GM10847 (cell line): ENCODE results near the gene SEMA6A.
A peak's percentile ranks its signal among the peaks of the same experiment; 100 is the strongest.

Source experiments
- POLR2A ChIP-seq: IDR thresholded peaks from 2 replicates; pipeline ENCODE4 v1.6.1; 2011; ENCODE audit not compliant: insufficient read length; ENCODE audit errors: extremely low read depth

Gene SEMA6A, protein sequence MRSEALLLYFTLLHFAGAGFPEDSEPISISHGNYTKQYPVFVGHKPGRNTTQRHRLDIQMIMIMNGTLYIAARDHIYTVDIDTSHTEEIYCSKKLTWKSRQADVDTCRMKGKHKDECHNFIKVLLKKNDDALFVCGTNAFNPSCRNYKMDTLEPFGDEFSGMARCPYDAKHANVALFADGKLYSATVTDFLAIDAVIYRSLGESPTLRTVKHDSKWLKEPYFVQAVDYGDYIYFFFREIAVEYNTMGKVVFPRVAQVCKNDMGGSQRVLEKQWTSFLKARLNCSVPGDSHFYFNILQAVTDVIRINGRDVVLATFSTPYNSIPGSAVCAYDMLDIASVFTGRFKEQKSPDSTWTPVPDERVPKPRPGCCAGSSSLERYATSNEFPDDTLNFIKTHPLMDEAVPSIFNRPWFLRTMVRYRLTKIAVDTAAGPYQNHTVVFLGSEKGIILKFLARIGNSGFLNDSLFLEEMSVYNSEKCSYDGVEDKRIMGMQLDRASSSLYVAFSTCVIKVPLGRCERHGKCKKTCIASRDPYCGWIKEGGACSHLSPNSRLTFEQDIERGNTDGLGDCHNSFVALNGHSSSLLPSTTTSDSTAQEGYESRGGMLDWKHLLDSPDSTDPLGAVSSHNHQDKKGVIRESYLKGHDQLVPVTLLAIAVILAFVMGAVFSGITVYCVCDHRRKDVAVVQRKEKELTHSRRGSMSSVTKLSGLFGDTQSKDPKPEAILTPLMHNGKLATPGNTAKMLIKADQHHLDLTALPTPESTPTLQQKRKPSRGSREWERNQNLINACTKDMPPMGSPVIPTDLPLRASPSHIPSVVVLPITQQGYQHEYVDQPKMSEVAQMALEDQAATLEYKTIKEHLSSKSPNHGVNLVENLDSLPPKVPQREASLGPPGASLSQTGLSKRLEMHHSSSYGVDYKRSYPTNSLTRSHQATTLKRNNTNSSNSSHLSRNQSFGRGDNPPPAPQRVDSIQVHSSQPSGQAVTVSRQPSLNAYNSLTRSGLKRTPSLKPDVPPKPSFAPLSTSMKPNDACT

DNA sequence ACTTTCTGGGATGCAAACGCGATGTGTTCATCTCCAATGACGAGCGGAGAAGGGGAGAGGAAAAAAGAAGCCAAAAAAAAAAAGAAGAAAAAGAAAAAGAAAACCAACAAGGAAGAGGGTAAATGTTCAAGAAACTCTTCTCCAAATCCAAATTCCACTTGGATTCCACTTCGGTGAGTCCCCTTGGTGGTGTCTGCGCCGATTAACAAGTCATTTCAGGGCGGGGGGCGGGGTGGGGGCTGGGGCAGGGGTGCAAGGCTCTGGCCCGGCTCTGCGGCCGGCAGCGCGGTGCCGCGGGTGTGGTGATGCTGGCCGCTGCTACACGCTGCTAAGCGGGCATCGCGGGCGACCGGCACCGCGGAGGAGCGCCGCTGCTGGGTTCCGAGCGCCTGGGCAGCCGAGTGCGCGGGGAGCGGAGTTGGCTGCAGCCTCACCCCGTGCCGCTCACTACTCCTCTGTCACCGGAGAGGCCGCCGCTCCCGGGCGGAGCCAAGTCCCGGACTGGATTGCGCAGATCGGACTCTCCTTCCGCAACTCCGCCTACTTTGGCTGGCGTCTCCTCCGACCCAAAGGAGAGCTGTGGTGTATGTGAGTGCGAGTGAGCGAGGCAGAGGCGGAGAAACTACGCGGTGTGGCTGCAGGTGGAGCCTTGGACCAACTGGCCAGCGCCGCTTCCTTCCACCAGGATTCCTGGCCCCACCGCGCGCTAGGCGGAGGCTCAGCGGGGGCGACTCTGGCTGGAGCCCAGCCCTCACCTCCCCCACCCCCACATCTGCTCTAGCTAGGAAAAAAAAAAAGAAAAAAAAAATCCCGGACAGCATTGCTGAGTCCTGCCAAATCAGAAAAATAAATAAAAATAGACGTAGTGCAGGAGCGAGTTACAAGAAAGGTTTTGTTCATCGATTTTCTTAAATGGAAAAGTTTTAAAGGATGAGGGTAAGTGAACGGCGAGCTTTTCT is at the start of gene SEMA6A:
SEMA6A (minus strand) TSS at position 457 of the 959 bp plus-strand sequence. CDS start 69,879 bp downstream, outside the sequence.
- peak; percentile 43 for TF ChIP-seq POLR2A

DNA sequence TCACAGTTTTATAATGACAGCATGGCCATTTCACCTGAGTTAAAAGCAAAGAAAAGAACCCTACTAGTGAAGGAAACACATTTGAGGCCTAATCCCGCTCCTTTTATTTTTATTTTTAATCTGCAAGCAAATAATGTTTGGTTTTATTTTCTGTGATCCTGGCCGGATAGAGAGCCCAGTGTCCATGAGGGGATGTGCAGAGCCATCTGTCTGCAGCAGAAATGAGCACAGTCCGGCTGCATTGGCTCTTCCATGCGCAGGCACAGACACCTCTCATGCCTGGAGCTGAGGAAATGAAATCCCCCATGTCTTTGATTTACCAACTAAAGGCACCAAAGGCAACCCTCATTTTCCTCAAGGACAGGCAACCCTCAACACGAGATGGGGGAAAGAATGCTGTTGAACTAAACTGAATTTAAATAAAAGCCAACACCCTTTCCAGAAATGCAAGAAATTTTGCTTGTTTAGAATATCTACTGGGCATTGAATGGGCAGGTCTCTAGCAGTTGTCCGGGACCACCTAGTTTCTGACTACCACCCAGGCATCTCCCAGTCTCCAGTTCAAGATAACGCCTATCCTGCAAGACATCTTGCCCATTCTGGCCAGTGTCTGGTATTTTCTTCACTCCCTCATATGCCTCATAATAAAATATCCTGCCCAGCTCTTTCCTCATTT is 47.9 kb upstream of the SEMA6A start:
- TF ChIP-seq POLR2A, result no peak

DNA sequence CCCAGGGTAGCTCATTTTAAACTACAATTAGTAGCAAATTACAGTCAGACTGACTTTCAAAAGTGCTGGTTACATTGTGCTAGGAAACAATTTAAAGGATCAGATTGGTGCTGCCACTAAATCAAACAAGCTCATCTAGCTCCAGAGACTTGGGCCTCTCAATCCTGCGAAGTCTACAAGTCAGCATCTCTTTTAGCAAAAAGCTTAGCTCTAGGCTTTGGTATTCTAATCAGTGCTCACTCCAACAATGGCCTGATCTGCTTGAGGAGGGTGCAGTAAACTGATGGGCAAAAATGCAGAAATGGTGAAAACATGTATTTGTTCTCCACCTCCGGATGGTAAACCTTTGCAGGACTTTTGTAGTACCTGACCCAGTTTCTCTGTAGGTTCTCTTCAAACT is 47.0 kb upstream of the SEMA6A start:
- no peak for TF ChIP-seq POLR2A

DNA sequence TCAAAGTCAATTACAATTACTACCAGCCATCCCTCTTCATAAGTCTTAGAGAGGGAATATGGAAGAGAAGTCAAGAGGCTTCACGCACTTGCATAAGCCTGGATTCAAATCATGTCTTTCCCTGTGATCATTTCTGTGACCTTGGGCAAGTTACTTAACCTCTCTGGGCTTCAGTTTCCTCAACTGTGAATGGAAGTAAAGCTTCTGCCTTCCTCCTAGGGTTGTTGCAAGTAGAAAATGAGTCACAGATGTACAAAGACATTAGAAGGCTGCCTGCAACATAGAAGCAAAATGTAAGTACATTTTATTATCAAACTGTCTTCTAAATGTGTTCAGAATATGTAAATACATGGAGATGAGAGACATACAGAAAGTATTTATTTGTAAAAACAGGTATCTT is 42.3 kb upstream of the SEMA6A start:
- no peak for TF ChIP-seq POLR2A

DNA sequence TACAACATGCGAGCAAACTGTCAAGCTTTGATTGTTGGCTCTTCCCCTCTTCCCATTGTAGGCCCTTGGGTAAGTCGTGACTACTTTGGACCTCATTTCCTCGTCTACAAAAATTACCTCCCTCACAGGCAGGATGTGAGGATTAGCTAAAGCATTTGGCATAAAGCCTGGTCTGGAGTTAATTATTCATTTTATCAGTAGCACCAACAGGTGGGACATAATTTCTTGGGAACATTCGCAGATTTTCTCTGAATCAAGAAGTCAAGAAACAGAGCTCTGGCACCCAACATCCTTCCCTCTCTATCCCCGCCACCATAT is 39.9 kb upstream of the SEMA6A start:
- no peak for TF ChIP-seq POLR2A

DNA sequence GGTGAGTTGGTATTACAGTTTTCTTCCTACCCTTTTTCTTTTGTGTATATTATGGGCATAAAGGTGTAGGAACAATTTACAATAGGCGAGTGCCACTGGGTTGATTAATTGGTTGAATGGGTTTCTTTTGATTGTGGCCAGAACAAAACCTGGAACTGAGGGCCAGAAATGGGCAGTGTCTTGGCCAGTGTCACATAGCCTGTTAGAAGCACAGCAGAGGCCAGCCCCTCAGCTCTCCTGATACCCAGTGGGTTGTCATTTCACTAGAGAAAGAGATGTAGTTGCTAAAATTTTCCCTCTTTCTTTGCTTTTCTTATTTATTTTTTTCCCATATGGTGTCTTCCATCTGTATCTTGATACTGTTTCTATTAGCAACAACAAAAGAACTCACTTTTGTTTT is 38.8 kb upstream of the SEMA6A start:
- no peak for TF ChIP-seq POLR2A

DNA sequence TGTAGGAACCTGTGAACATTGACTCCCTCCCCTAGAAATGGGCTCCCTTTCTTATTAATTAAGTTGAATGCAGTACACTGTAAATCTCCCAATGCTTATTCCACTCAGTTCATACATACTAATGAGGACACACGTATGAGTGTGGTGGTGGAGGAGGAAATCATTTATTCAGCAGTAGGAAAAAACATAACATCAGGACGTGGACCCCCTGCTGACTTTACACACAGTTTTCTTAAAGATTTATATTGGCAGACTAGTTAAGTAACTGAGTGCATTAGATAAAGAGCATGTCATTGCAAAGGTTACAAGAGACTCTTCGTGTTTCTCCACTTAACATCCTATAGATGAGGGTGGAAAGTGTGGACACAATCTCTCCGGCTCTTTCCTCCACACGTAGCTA is 37.8 kb upstream of the SEMA6A start:
- TF ChIP-seq POLR2A, result no peak

DNA sequence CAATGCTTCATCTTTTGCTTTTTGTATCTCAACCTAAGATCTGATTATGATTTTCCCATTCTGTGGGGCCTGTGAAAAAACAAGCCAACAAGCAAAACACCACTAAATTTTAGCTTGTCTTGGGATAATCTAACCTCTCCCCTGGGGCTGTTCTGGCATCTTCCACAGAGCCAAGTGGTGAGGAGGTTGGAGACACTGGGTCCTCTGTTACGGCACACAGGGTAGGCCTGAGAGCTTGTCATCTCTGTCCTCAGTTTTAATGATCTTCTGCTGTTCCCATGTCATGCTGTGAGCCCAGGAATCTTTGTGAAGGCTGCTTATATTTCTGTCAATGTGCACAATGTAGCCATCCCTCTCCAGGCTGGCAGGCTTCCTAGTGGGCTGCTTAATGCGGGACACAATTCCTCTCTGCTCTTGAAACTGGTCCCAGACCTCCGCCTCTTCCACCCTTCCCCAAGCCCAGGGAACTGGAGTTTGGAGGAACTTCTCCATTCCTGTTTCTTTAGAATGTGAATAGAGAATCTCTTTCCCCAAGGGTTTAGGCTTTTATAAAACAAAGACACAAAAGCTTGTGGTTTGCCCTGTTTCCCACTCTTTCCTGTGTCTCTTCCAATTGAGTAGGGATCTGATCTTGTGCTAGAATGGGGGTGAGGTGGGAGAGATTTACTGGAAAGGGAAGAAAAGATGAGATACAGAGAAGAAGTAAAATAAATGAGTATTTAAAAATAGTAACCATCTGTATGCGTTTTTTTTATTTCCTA is 30.9 kb upstream of the SEMA6A start:
- no peak for TF ChIP-seq POLR2A

DNA sequence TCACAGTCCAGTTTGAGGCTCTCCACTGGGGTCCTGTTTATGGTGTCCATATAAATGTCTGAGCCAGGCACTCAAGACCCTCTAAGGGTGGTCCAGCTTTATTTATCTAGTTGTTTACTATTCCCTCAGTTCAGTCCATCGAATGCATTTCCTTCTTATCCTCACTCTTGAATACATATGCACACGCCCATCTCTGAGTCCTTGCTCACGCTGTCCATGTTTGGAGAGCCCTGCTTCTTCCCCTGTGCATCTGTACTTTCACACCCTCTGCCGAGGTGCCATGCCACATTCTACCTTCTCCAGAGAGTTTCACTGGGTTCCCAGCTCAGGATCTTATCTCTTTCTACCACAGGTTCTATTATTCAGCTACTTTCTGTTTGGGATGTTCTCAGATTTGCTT is 30.2 kb upstream of the SEMA6A start:
- TF ChIP-seq POLR2A, result no peak

DNA sequence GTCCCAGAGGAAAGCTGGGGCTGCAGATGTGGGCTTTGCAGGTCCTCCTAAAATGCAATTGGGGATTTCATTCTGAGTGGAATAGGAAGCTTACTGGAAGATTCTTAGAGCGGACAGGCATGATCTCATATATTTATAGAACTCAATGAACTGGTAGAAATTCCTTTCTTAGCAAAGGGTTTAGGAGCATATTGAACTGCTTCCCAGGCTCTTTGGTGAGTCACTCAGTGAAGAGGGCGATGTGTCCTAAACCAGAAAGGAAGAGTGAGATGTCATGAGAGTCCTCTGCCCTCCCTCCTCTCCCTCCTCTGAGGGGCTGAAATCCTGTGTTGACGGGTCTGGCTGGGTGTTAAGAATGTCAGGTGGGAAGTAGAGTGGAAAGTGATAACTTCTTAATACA is 26.3 kb upstream of the SEMA6A start:
- no peak for TF ChIP-seq POLR2A

DNA sequence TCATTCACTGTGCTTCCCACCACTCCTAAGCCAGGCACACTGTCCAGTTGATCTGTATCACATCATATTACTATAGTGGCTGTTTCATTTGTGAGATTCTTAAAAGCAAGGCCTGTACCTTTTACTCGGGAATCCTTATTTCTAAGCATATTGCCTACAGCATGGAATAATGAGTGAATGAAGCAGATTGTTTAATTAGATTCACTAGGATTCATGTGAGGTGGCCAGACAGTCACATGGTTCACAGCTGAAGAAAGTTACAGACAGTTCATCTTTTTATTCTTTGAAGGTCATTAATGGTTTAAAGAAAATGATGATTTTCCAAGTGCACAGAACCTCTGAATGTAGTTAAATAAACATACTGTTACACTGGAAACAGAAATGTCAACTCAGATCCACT is 24.3 kb upstream of the SEMA6A start:
- no peak for TF ChIP-seq POLR2A

DNA sequence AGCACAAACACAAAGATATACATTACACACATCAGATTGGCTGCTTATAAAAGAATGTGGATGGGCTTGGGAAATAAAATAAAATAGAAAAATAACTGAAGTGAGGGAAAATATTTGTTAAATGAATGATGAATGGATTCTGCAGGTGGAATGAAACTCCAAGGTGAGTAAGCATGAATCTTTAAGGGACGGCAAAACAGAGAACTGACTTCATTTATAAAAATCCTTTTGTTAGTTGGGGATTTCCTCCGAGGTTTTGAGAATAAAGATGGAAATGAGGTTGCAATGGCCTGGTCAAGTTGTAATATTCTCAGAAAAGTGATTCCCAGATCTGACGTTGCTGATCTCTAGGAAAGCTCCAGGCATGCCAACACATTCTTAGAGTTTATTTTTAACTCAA is 20.9 kb upstream of the SEMA6A start:
- TF ChIP-seq POLR2A, result no peak

DNA sequence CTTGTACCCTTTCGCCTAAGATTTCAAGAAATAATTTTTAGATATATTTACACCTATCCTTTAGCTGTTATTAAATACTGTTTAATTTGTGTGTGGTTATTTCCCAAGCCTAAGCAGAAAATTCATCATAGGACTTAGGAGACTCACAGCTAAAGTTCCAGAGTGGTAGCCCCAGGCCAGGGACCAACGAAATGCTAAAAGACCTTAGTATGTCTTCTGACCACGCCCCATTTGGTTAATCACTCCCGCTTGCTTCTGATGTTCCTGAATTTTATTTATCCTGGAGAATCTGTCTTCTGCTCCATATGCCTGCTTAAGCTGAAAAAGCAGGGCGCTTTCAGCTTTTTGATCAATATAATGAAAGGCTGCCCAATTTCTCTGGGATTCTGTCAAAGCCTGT is 18.7 kb upstream of the SEMA6A start:
- TF ChIP-seq POLR2A, result no peak

DNA sequence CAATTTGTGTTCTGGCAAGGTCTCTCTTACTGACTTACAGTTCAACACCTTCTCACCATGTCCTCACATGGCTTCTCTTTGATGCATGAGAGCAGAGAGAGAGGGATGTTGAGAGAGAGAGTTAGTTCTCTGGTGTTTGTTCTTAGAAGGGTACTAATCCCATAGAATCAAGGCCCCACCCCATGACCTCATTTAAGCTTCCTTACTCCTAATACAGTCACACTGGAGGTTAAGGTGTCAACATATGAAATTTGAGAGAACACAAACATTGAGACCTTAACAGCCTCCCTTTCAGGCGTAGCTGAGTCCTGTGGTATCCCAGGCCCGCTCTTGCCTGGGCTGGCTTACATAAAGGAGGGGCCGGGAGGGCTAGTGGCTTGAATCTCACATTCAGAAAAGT is 10.6 kb upstream of the SEMA6A start:
- no peak for TF ChIP-seq POLR2A
